Mononuclear cell (primary cell): Measurements from ENCODE around the gene HOXA2. TPM values are rescaled to one million over a fixed set of nuclear protein-coding genes. Genes with fewer than 3 reads are reported as not detected.

Experiments
- H3K27me3 ChIP-seq: 2 replicates; pipeline ENCODE4 v1.6.0; 2011; ENCODE audit warnings: low read length, control low read depth; ENCODE audit not compliant: insufficient read depth
- H3K4me1 ChIP-seq: 2 replicates; pipeline ENCODE4 v1.5.1; 2011; ENCODE audit warnings: mild to moderate bottlenecking, low read length, control low read depth; ENCODE audit not compliant: insufficient read depth
- H3K4me3 ChIP-seq: 2 replicates; pipeline ENCODE4 v1.5.1; 2011; ENCODE audit warnings: mild to moderate bottlenecking, low read length, moderate library complexity
- H3K9me3 ChIP-seq: 2 replicates; pipeline ENCODE4 v1.5.1; 2011; ENCODE audit warnings: low read depth, mild to moderate bottlenecking, control low read depth, low read length
- total RNA-seq: library from RNA; depleted of rRNA; stranded (reverse); fragments of >200 nt; gene quantifications from one replicate; pipeline ENCODE4 v1.2.3, GENCODE V29; 2012

HOXA2 gene
- total RNA-seq, 1 donor, result 0.10 TPM

- no peak overlapping the region for H3K4me3 ChIP-seq
- peaks cover 32% of the 10 kb centered on the region for H3K27me3 ChIP-seq
- peaks cover 21% of the 10 kb centered on the region for H3K4me1 ChIP-seq
- H3K9me3 ChIP-seq, result no peaks in the 10 kb centered on the region
Observed at GRCh38 chr7:27132978-27133377, 30.5 kb upstream of the HOXA2 start.

GRCh38 chr7:27132214-27132613 is 29.7 kb upstream of the HOXA2 start:
- Histone ChIP-seq H3K9me3 (no peaks in the 10 kb centered on the region), H3K4me3 (no peak overlapping the region), H3K27me3 (peaks cover 30% of the 10 kb centered on the region), H3K4me1 (peaks cover 20% of the 10 kb centered on the region)

GRCh38 chr7:27131390-27131819 is 28.9 kb upstream of the HOXA2 start:
- H3K27me3 ChIP-seq, result peaks cover 25% of the 10 kb centered on the region
- no peaks in the 10 kb centered on the region for H3K9me3 ChIP-seq
- H3K4me1 ChIP-seq, result peaks cover 13% of the 10 kb centered on the region
- peak overlapping the region; percentile 44 for H3K4me3 ChIP-seq

- Histone ChIP-seq H3K4me1 (peaks cover 13% of the 10 kb centered on the region), H3K9me3 (no peaks in the 10 kb centered on the region), H3K4me3 (peak within 1 kb of the TSS; percentile 44), H3K27me3 (peaks cover 18% of the 10 kb centered on the region)
Observed at GRCh38 chr7:27130540-27131389, 28.3 kb upstream of the HOXA2 start, which contains the start of gene HOXA4. Gene HOXA4, minus strand, starts transcription at chr7:27130757. Its CDS starts 24 bp downstream, at chr7:27130733.

- peak overlapping the region; percentile 31 for H3K4me3 ChIP-seq
- peaks cover 10% of the 10 kb centered on the region for H3K4me1 ChIP-seq
Observed at GRCh38 chr7:27129729-27130539, 27.5 kb upstream of the HOXA2 start.

GRCh38 chr7:27128776-27129728 is 26.6 kb upstream of the HOXA2 start:
- H3K27me3 ChIP-seq, result peaks cover 11% of the 10 kb centered on the region
- no peak overlapping the region for H3K4me3 ChIP-seq
- peaks cover 5% of the 10 kb centered on the region for H3K4me1 ChIP-seq
- no peaks in the 10 kb centered on the region for H3K9me3 ChIP-seq

More at GRCh38 chr7:27129729-27130539, 27.5 kb upstream of the HOXA2 start:
- Histone ChIP-seq H3K9me3 (no peaks in the 10 kb centered on the region), H3K27me3 (peaks cover 11% of the 10 kb centered on the region)

GRCh38 chr7:27128034-27128433 is 25.6 kb upstream of the HOXA2 start:
- Histone ChIP-seq H3K4me3 (no peak overlapping the region), H3K9me3 (no peaks in the 10 kb centered on the region), H3K4me1 (peaks cover 5% of the 10 kb centered on the region), H3K27me3 (peaks cover 7% of the 10 kb centered on the region)

GRCh38 chr7:27126596-27127327 is 24.3 kb upstream of the HOXA2 start:
- peaks cover 5% of the 10 kb centered on the region for H3K4me1 ChIP-seq
- peaks cover 7% of the 10 kb centered on the region for H3K27me3 ChIP-seq
- H3K9me3 ChIP-seq, result no peaks in the 10 kb centered on the region
- H3K4me3 ChIP-seq, result no peak overlapping the region

GRCh38 chr7:27125986-27126394 is 23.5 kb upstream of the HOXA2 start:
- no peak overlapping the region for H3K4me3 ChIP-seq
- H3K4me1 ChIP-seq, result peaks cover under 1% of the 10 kb centered on the region
- H3K9me3 ChIP-seq, result no peaks in the 10 kb centered on the region
- H3K27me3 ChIP-seq, result peaks cover 7% of the 10 kb centered on the region

- H3K4me3 ChIP-seq, result no peak overlapping the region
- no peaks in the 10 kb centered on the region for H3K4me1 ChIP-seq
- H3K27me3 ChIP-seq, result peaks cover 7% of the 10 kb centered on the region
- no peaks in the 10 kb centered on the region for H3K9me3 ChIP-seq
Observed at GRCh38 chr7:27124902-27125689, 22.6 kb upstream of the HOXA2 start.

- no peaks in the 10 kb centered on the region for H3K4me1 ChIP-seq
- H3K27me3 ChIP-seq, result peaks cover 7% of the 10 kb centered on the region
Observed at GRCh38 chr7:27124096-27124901, 21.8 kb upstream of the HOXA2 start.

GRCh38 chr7:27123477-27124053 is 21.1 kb upstream of the HOXA2 start:
- Histone ChIP-seq H3K4me1 (no peaks in the 10 kb centered on the region), H3K27me3 (peaks cover 7% of the 10 kb centered on the region), H3K9me3 (no peaks in the 10 kb centered on the region), H3K4me3 (no peak overlapping the region)

More at GRCh38 chr7:27124096-27124901, 21.8 kb upstream of the HOXA2 start:
- no peak overlapping the region for H3K4me3 ChIP-seq
- H3K9me3 ChIP-seq, result no peaks in the 10 kb centered on the region
